ENCODE data around the gene RTTN.

DNA sequence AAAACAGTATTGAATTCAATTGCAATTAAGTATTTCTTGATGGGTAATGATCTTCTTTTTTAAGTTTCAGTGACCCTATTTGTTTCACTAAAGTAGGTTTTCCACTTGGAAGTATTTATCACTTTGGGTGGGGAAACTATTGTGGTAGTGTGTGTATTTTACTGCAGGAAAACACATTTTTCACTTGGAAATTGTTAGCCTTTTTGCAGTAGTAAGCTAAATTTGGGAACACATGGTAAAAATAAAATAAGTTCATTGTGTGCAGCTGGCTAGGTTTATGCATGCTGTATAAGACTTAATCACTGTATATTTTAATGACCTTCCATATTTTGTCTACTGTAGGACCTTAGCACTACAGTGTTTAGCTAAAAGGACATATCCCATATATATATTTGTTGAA, 28.5 kb upstream of the RTTN start:
- TF ChIP-seq CTCF (conservative IDR thresholded peaks at IDR 0.05; ENCODE audit: low read length) (no peak), EZH2phosphoT487 (IDR thresholded peaks at IDR 0.05; ENCODE audit: borderline replicate concordance, low read depth, low read length) (no peak)

Data from OCI-LY7 (cell line).